IMR-90 (cell line): ENCODE data around the gene RUNX3.

Experiments used
- FOS ChIP-seq: fragments of 150-350 bp; IDR thresholded peaks from 2 replicates; pipeline ENCODE4 v1.6.1; 2016; ENCODE audit warnings: low read depth, low read length
- MXI1 ChIP-seq: IDR thresholded peaks from 2 replicates; pipeline ENCODE4 v1.6.1; 2012; ENCODE audit warnings: low read depth, mild to moderate bottlenecking, low read length, moderate library complexity, borderline replicate concordance
- POLR2A ChIP-seq: IDR thresholded peaks from 2 replicates; pipeline ENCODE4 v1.6.1; 2012; ENCODE audit warnings: mild to moderate bottlenecking, low read depth, low read length
- RAD21 ChIP-seq: IDR thresholded peaks from 2 replicates; pipeline ENCODE4 v1.6.1; 2012; ENCODE audit warnings: low read length, improper control_type of control experiment
- RCOR1 ChIP-seq: IDR thresholded peaks from 2 replicates; pipeline ENCODE4 v1.6.1; 2012; ENCODE audit warnings: mild to moderate bottlenecking, low read length, improper control_type of control experiment; ENCODE audit not compliant: insufficient replicate concordance
- SMC3 ChIP-seq: fragments of 150-350 bp; IDR thresholded peaks from 2 replicates; pipeline ENCODE4 v1.6.1; 2016; ENCODE audit warnings: low read depth, mild to moderate bottlenecking, antibody characterized with exemption, low read length, moderate library complexity
- TF ChIP-seq, protein P1 (sequence below): conservative IDR thresholded peaks from 2 replicates; pipeline ENCODE4 v1.5.1; 2012; ENCODE audit warnings: mild to moderate bottlenecking, low read depth, low read length, improper control_type of control experiment
- TF ChIP-seq, protein P2 (sequence below): fragments of 150-350 bp; IDR thresholded peaks from 2 replicates; pipeline ENCODE4 v1.6.1; 2016; ENCODE audit warnings: low read depth, mild to moderate bottlenecking, low read length, moderate library complexity, borderline replicate concordance
- TF ChIP-seq, protein P3 (sequence below): fragments of 150-350 bp; IDR thresholded peaks from 2 replicates; pipeline ENCODE4 v1.6.1; 2017; ENCODE audit warnings: mild to moderate bottlenecking, antibody characterized with exemption, low read length, low read depth

DNA sequence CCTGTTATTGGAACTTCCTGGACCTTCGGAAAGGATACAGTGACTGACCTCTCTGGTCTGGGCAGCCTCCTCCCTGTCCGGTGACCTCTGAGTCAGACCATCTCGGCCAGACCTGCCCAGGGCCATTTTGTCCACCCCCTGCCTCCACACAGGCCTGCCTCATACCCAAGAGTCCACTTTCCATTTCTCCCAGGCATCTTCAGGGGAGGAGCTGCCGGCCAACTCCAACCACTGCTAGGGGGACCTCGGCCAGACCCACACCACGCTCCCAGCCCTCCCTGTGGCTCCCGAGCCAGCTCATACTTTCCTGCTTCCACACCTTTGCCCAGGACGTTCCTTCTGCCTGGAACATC, 29.5 kb upstream of the RUNX3 start:
- TF ChIP-seq, protein P1, sequence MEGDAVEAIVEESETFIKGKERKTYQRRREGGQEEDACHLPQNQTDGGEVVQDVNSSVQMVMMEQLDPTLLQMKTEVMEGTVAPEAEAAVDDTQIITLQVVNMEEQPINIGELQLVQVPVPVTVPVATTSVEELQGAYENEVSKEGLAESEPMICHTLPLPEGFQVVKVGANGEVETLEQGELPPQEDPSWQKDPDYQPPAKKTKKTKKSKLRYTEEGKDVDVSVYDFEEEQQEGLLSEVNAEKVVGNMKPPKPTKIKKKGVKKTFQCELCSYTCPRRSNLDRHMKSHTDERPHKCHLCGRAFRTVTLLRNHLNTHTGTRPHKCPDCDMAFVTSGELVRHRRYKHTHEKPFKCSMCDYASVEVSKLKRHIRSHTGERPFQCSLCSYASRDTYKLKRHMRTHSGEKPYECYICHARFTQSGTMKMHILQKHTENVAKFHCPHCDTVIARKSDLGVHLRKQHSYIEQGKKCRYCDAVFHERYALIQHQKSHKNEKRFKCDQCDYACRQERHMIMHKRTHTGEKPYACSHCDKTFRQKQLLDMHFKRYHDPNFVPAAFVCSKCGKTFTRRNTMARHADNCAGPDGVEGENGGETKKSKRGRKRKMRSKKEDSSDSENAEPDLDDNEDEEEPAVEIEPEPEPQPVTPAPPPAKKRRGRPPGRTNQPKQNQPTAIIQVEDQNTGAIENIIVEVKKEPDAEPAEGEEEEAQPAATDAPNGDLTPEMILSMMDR = no peak
- TF ChIP-seq POLR2A = no peak
- TF ChIP-seq, protein P2, sequence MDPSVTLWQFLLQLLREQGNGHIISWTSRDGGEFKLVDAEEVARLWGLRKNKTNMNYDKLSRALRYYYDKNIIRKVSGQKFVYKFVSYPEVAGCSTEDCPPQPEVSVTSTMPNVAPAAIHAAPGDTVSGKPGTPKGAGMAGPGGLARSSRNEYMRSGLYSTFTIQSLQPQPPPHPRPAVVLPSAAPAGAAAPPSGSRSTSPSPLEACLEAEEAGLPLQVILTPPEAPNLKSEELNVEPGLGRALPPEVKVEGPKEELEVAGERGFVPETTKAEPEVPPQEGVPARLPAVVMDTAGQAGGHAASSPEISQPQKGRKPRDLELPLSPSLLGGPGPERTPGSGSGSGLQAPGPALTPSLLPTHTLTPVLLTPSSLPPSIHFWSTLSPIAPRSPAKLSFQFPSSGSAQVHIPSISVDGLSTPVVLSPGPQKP = no peak
- TF ChIP-seq RAD21 = no peak
- TF ChIP-seq, protein P3, sequence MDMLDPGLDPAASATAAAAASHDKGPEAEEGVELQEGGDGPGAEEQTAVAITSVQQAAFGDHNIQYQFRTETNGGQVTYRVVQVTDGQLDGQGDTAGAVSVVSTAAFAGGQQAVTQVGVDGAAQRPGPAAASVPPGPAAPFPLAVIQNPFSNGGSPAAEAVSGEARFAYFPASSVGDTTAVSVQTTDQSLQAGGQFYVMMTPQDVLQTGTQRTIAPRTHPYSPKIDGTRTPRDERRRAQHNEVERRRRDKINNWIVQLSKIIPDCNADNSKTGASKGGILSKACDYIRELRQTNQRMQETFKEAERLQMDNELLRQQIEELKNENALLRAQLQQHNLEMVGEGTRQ = no peak
- TF ChIP-seq MXI1 = no peak
- TF ChIP-seq RCOR1 = no peak
- no peak for TF ChIP-seq SMC3
- no peak for TF ChIP-seq FOS
